Measurements from ENCODE around the gene TICAM2. TPM values are rescaled to one million over a fixed set of nuclear protein-coding genes. Genes with fewer than 3 reads are reported as not detected.

TICAM2 gene
- total and polyA plus RNA-seq, 9 of the 15 experiments (the other 6 are each of a cell fraction or from before 2014, with no cell fraction given), result 0.15 to 1.8 (median 0.98) TPM

DNA sequence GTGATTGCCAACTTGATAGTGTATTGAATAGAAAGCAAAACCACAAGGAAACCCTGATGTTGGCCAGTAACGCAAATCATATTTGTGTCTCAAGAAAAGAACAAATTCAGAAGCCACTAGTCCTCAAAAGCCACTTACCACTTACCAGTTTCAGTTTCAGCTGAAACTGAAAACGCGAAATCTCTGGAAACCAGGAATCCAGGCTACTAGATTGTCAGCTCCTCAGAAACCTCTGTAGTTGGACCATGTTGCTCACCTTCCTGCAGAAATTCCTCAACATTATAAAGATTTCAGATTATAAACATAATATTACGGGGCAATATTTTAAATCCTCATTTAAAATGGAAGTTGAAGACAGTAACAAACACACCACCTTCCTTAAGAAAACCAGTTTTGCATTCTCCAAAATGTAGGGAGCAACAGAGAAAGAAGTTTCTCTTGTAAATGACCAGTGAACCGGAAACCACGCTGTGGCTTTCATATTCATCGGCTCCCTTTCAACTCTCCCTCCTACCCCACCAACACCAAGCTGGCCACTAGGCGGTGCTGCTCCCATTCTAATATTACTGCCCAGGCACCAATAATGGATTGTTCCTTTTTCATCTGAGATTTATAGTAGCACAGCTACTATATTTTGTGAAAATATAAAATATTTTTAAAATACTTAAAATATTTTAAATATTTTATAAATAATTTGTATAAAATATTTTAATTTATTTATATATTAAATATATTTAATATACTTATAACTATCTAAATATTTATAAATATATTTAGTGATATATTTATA, 32.3 kb upstream of the TICAM2 start (continued):
- TF ChIP-seq, protein P1, sequence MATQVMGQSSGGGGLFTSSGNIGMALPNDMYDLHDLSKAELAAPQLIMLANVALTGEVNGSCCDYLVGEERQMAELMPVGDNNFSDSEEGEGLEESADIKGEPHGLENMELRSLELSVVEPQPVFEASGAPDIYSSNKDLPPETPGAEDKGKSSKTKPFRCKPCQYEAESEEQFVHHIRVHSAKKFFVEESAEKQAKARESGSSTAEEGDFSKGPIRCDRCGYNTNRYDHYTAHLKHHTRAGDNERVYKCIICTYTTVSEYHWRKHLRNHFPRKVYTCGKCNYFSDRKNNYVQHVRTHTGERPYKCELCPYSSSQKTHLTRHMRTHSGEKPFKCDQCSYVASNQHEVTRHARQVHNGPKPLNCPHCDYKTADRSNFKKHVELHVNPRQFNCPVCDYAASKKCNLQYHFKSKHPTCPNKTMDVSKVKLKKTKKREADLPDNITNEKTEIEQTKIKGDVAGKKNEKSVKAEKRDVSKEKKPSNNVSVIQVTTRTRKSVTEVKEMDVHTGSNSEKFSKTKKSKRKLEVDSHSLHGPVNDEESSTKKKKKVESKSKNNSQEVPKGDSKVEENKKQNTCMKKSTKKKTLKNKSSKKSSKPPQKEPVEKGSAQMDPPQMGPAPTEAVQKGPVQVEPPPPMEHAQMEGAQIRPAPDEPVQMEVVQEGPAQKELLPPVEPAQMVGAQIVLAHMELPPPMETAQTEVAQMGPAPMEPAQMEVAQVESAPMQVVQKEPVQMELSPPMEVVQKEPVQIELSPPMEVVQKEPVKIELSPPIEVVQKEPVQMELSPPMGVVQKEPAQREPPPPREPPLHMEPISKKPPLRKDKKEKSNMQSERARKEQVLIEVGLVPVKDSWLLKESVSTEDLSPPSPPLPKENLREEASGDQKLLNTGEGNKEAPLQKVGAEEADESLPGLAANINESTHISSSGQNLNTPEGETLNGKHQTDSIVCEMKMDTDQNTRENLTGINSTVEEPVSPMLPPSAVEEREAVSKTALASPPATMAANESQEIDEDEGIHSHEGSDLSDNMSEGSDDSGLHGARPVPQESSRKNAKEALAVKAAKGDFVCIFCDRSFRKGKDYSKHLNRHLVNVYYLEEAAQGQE (IDR thresholded peaks at IDR 0.05; ENCODE audit: borderline replicate concordance), result peak; percentile 66; the same call in 1 of the 2 replicates
- TF ChIP-seq, protein P1 (CRISPR knock-in tag; IDR thresholded peaks at IDR 0.05; ENCODE audit: low read depth), result no peak
- no peak for TF ChIP-seq DIDO1 (tag; IDR thresholded peaks at IDR 0.05; ENCODE audit: low read depth)
